ENCODE measurements around the gene FKBP10.
"Not testable (repeated sequence)": the region's sequence is repeated elsewhere in the genome, so short reads cannot be mapped to it uniquely, and the experiment has no call there.

Gene FKBP10

GRCh38 chr17:41810659-41811548 lies 1.9 kb upstream of the FKBP10 start:
- no peak for DNase-seq

GRCh38 chr17:41811549-41812380 lies 1.0 kb upstream of the FKBP10 start, which contains the start of gene P3H4:
TSS of gene P3H4 (minus strand) at chr17:41811949. CDS start at chr17:41811915, 34 bp downstream.
- peak; percentile 33 for DNase-seq

GRCh38 chr17:41813152-41813680 lies 412 bp downstream of the FKBP10 start:
- no peak for DNase-seq

- DNase-seq, result no peak
Measured at GRCh38 chr17:41813699-41814124, 908 bp downstream of the FKBP10 start.

- DNase-seq, result no peak
Measured at GRCh38 chr17:41814195-41814594, 1.4 kb downstream of the FKBP10 start.

GRCh38 chr17:41816637-41817320 lies 4.0 kb downstream of the FKBP10 start:
- no peak for DNase-seq

DNA sequence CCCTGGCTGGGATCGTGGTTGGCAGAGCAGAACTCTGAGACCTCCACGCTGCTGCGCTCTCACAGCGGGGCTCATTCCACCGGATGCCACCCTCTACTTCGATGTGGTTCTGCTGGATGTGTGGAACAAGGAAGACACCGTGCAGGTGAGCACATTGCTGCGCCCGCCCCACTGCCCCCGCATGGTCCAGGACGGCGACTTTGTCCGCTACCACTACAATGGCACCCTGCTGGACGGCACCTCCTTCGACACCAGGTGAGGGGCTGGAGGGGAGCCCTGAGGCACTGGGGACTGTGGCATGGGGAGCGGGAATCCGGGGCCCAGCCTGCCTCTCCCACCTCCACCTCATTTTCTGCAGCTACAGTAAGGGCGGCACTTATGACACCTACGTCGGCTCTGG lies 5.2 kb downstream of the FKBP10 start:
- no peak for DNase-seq

DNA sequence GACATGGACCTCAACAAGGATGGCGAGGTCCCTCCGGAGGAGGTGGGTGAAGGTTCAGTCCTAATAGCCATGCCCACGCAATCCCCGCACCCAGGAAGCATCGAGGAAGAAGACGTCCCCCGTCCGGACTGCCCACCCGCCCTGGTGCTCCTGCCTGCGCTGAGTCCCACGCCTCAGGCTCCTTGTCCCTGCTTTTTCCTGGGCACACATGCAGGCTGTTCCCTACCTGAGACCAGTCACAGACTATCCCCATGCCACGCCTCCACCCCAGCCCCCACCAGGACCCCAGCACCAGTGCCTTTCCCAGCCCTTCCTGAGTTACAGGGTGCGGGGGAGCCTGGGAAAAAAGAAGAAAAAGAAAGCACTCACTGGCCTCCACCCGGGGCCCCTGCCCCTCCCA lies 9.0 kb downstream of the FKBP10 start:
- DNase-seq, result no peak

- DNase-seq, result no peak
Measured at GRCh38 chr17:41822216-41823140, 9.7 kb downstream of the FKBP10 start.

GRCh38 chr17:41823141-41823524 lies 10.3 kb downstream of the FKBP10 start:
- DNase-seq, result no peak

GRCh38 chr17:41823580-41823979 lies 10.8 kb downstream of the FKBP10 start:
- DNase-seq, result no peak

- no peak for DNase-seq
Measured at GRCh38 chr17:41824086-41824485, 11.3 kb downstream of the FKBP10 start.

- no peak for DNase-seq
Measured at GRCh38 chr17:41825175-41825845, 12.5 kb downstream of the FKBP10 start.

DNA sequence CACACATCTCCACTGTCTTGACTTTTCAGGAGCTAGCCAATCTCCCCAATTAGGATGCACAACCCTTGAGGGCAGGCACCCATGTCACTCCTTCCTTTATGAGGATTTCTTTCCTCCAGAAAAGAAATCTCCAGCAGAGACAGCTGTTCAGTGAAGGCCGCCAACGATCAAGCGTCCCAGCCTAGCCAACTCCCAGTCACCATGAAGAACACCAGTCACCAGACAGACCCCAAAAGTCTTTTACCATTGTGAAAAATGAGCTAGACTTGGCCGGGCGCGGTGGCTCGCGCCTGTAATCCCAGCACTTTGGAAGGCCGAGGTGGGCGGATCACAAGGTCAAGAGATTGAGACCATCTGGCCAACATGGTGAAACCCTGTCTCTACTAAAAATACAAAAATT lies 17.2 kb downstream of the FKBP10 start:
- not testable (repeated sequence) for DNase-seq

DNA sequence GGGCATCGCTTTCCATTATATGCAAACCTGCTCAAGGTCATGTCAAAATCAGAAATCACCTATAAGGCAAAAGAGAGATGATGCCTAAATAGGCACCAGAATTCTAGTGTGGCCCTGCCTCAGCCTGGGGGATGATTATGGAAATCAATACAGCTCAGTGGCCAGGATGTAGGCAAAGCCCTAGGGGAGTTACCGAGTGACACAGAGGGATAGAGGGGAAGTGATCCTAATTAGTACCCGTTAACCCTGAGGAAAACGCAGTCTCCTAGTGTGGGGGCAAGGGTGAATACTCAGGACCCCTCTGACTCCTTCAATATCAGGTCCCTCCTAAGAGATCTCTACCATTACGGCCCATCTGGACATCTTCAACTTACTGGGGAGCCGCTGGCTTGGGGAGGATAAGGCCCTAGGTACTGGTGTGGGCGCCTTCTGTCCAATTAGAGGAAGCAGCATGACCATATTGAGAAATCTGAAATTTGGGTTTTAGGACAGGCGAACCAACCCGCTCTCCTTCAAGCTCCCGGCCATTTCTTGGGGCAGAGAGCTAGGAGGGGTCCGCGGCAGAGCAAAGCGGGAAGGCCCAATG lies 22.5 kb downstream of the FKBP10 start:
- no peak for DNase-seq

DNA sequence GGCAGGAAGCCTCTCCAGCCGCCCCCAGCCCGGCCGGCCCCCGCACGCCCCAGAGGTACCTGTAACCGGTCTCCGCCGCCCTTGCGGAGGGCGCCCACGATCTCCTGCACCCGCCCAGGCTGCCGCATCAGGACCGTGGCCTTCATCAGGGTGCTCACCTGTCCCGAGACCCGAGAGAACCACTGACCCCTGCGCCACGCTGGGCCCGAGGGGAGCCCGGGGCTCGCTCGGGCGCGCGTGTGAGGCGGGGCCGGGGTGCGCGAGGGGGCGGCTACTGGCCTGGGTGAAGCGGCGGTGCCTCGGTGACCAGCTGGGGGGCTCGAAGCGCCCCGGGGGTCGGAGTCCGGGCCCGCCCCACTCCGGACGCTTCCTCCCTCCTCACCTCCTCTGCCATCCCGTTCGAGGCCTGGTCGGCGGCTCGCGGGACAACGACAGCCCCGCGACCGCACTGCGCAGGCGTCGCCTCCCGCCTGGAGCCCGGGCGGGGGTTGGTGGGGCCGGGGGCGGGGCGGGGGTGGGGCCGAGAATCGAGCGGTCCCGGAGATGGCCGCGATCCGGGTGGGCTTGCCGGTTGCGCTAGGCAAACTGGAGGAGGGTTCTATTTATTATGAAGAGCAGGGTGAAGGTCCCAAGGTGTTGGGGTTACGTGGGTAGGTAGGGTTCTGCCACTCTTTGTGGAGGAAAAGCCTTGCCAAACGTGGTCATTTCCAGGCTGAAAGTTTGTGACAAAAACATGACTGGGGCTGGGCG lies 23.2 kb downstream of the FKBP10 start, which contains the start of gene NT5C3B:
NT5C3B (minus strand) TSS at position 433 of the 750 bp plus-strand sequence; CDS start at position 394, 39 bp downstream.
- no peak for DNase-seq

- no peak for DNase-seq
Measured at GRCh38 chr17:41836550-41837196, 23.9 kb downstream of the FKBP10 start.

DNA sequence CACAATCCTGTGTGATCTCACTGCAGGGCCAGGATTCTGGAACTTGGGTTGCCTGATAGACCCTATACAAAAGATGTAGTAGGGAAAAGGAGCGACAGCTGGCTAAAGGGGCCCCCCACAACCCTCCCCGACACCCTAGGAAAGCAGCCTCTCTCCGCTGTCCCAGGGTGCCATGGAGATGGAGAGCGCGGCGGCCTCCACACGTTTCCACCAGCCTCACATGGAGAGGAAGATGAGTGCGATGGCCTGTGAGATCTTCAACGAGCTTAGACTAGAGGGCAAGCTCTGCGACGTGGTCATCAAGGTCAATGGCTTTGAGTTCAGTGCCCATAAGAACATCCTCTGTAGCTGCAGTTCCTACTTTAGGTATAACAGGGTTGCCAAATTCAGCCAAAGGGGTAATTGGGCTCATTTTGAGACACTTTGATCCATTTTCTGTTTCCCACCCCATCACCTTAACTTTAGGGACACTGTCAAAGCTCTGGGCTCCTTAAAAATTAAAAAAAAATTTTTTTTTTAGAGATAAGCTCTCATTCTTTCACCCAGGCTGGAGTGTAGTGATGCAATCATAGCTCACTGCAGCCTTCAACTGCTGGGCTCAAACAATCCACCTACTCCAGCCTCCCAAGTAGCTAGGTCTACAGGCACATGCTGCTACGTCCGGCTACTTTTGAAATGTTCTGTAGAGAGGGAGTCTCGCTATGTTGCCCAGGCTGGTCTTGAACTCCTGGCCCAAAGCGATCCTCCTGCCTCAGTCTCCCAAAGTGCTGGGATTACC lies 25.1 kb downstream of the FKBP10 start, which contains the start of gene KLHL10:
KLHL10 (plus strand) TSS at position 65 of the 778 bp plus-strand sequence; CDS start at position 173, 108 bp downstream.
- DNase-seq, result no peak
